Osteoblast (primary cell): ENCODE results near the gene MEPE. TPM values are rescaled to one million over a fixed set of nuclear protein-coding genes. Genes with fewer than 3 reads are reported as not detected.

Experiments
- DNase-seq: peaks from one replicate; pipeline ENCODE4 v3.0.0; 2011; ENCODE audit warnings: low spot score, mixed read lengths; ENCODE audit not compliant: insufficient read length; ENCODE audit errors: missing footprints
- H2AFZ ChIP-seq: 2 replicates; pipeline ENCODE4 v1.6.0; 2011; ENCODE audit warnings: mild to moderate bottlenecking, low read length
- H3K27ac ChIP-seq: 2 replicates; pipeline ENCODE4 v1.5.1; 2011; ENCODE audit warnings: mild to moderate bottlenecking, low read depth, low read length, moderate library complexity
- H3K27me3 ChIP-seq: 2 replicates; pipeline ENCODE4 v1.6.0; 2012; ENCODE audit warnings: mild to moderate bottlenecking, control low read depth, inconsistent platforms, low read length, moderate library complexity; ENCODE audit not compliant: insufficient read depth
- H3K36me3 ChIP-seq: 2 replicates; pipeline ENCODE4 v1.5.1; 2011; ENCODE audit warnings: mild to moderate bottlenecking, low read length, control low read depth, moderate library complexity; ENCODE audit not compliant: insufficient read depth
- H3K4me1 ChIP-seq: 2 replicates; pipeline ENCODE4 v1.5.1; 2011; ENCODE audit warnings: mild to moderate bottlenecking, low read length, control low read depth, moderate library complexity; ENCODE audit not compliant: insufficient read depth
- H3K4me2 ChIP-seq: 2 replicates; pipeline ENCODE4 v1.6.0; 2011; ENCODE audit warnings: mild to moderate bottlenecking, low read length; ENCODE audit not compliant: insufficient read depth
- H3K4me3 ChIP-seq: fragments of 200-600 bp; sonication (generic); 3 replicates; pipeline ENCODE4 v1.5.1; 2012; ENCODE audit warnings: mild to moderate bottlenecking, low read length, inconsistent platforms; ENCODE audit not compliant: insufficient read depth
- H3K79me2 ChIP-seq: 2 replicates; pipeline ENCODE4 v1.6.0; 2012; ENCODE audit warnings: mild to moderate bottlenecking, low read length, control low read depth, inconsistent platforms; ENCODE audit not compliant: insufficient read depth
- H3K9me3 ChIP-seq: 2 replicates; pipeline ENCODE4 v1.5.1; 2011; ENCODE audit warnings: low read depth, low read length, control low read depth
- H4K20me1 ChIP-seq: 2 replicates; pipeline ENCODE4 v1.6.0; 2012; ENCODE audit warnings: mild to moderate bottlenecking, low read length, control low read depth; ENCODE audit not compliant: insufficient read depth
- total RNA-seq: library from RNA; depleted of rRNA; stranded (reverse); fragments of >200 nt; gene quantifications from 2 replicates; pipeline ENCODE4 v1.2.3, GENCODE V29; 2012
- TF ChIP-seq, protein P1 (sequence below): IDR thresholded peaks from 2 replicates; pipeline ENCODE4 v1.5.1; 2011; ENCODE audit warnings: mild to moderate bottlenecking, low read depth, low read length, moderate library complexity; ENCODE audit errors: extremely low read depth

The MEPE gene
- total RNA-seq, 1 donor = not detected

DNA sequence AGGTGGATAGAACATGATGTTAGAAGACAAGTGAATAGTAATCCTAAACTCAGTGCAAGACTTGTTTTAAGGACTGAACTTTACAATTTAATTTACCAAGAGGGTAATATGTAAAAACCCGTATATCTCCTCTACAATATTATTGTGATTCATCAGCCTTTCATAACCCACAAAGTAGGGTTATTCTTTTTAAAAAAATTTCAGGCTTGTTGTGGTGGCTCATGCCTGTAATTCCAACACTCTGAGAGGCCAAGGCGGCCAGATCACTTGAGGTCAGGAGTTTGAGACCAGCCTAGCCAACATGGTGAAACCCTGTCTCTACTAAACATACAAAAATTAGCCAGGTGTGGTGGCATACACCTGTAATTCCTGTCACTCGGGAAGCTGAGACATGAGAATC lies 26.2 kb upstream of the MEPE start:
- Histone ChIP-seq H3K9me3 (no peaks in the 10 kb centered on the region), H4K20me1 (no peaks in the 10 kb centered on the region), H3K27ac (peak overlapping the region; percentile 73), H3K4me3 (no peak overlapping the region), H3K36me3 (no peaks in the 10 kb centered on the region), H2AFZ (no peak overlapping the region), H3K4me2 (peak overlapping the region; percentile 40), H3K79me2 (no peaks in the 10 kb centered on the region), H3K4me1 (peaks cover 18% of the 10 kb centered on the region), H3K27me3 (no peaks in the 10 kb centered on the region)
- DNase-seq = no peak
- TF ChIP-seq, protein P1, sequence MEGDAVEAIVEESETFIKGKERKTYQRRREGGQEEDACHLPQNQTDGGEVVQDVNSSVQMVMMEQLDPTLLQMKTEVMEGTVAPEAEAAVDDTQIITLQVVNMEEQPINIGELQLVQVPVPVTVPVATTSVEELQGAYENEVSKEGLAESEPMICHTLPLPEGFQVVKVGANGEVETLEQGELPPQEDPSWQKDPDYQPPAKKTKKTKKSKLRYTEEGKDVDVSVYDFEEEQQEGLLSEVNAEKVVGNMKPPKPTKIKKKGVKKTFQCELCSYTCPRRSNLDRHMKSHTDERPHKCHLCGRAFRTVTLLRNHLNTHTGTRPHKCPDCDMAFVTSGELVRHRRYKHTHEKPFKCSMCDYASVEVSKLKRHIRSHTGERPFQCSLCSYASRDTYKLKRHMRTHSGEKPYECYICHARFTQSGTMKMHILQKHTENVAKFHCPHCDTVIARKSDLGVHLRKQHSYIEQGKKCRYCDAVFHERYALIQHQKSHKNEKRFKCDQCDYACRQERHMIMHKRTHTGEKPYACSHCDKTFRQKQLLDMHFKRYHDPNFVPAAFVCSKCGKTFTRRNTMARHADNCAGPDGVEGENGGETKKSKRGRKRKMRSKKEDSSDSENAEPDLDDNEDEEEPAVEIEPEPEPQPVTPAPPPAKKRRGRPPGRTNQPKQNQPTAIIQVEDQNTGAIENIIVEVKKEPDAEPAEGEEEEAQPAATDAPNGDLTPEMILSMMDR = no peak

GRCh38 chr4:87807402-87807801 lies 25.4 kb upstream of the MEPE start:
- Histone ChIP-seq H3K9me3 (no peaks in the 10 kb centered on the region), H3K4me1 (peaks cover 21% of the 10 kb centered on the region), H3K36me3 (no peaks in the 10 kb centered on the region), H3K79me2 (no peaks in the 10 kb centered on the region), H3K27ac (peak overlapping the region; percentile 12), H4K20me1 (no peaks in the 10 kb centered on the region), H3K27me3 (no peaks in the 10 kb centered on the region), H2AFZ (no peak overlapping the region), H3K4me2 (no peak overlapping the region), H3K4me3 (no peak overlapping the region)
- DNase-seq = peak; percentile 2
- TF ChIP-seq, protein P1 = no peak

GRCh38 chr4:87811977-87812376 lies 20.8 kb upstream of the MEPE start:
- peak; percentile 8 for DNase-seq
- no peaks in the 10 kb centered on the region for H3K36me3 ChIP-seq
- no peaks in the 10 kb centered on the region for H3K27me3 ChIP-seq
- H3K4me3 ChIP-seq = no peak overlapping the region
- no peak overlapping the region for H3K27ac ChIP-seq
- no peak overlapping the region for H2AFZ ChIP-seq
- peaks cover 8% of the 10 kb centered on the region for H3K4me1 ChIP-seq
- TF ChIP-seq, protein P1 = no peak
- no peaks in the 10 kb centered on the region for H4K20me1 ChIP-seq
- H3K9me3 ChIP-seq = no peaks in the 10 kb centered on the region
- H3K4me2 ChIP-seq = no peak overlapping the region
- no peaks in the 10 kb centered on the region for H3K79me2 ChIP-seq

DNA sequence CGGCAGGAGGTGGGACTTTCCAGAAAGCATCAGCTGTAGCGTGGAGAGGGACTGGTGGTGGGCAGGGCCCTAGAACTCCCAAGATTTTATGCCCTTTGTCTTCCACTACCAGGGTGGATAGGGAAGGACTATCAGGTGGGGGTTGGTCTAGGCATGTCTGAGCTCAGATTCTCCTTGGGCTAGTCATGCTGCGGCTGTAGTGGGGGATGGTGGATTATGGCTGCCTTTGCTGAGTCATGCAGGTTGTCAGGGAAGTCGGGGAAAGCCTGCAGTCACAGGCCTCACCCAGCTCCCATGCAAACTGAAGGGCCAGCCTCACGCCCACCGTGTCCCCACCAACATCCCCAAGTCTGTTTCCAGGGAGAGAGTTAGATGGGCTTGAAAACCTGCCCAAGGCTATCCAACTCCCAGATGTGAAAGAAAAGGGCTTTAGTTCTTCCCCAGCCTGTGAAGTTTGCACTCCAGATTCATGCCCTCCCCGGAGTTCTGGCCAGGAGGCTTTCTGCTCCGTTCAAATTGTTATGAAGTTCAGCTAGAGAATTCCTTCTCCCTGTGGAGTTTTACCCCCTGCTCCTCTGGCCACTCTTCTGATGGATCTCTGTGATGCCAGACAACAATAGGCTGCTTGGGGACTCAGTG lies 13.4 kb upstream of the MEPE start:
- no peaks in the 10 kb centered on the region for H3K36me3 ChIP-seq
- H2AFZ ChIP-seq = peak overlapping the region; percentile 96
- H3K9me3 ChIP-seq = no peaks in the 10 kb centered on the region
- H4K20me1 ChIP-seq = no peaks in the 10 kb centered on the region
- peak overlapping the region; percentile 88 for H3K27ac ChIP-seq
- H3K4me1 ChIP-seq = peaks cover 19% of the 10 kb centered on the region
- no peak overlapping the region for H3K4me3 ChIP-seq
- H3K79me2 ChIP-seq = no peaks in the 10 kb centered on the region
- TF ChIP-seq, protein P1 = no peak
- H3K4me2 ChIP-seq = no peak overlapping the region
- peak; percentile 15 for DNase-seq
- H3K27me3 ChIP-seq = no peaks in the 10 kb centered on the region
